CD4-positive, alpha-beta T cell treated with Interleukin-4 for 1 hour (primary cell): Measurements from ENCODE around the gene ZFPM1.
A peak's percentile ranks its signal among the peaks of the same experiment; 100 is the strongest.

Source experiments
- DNase-seq, 2 donors: peaks; one replicate each; pipeline ENCODE4 v3.0.0-alpha.2; 2020 to 2022

Gene ZFPM1

DNA sequence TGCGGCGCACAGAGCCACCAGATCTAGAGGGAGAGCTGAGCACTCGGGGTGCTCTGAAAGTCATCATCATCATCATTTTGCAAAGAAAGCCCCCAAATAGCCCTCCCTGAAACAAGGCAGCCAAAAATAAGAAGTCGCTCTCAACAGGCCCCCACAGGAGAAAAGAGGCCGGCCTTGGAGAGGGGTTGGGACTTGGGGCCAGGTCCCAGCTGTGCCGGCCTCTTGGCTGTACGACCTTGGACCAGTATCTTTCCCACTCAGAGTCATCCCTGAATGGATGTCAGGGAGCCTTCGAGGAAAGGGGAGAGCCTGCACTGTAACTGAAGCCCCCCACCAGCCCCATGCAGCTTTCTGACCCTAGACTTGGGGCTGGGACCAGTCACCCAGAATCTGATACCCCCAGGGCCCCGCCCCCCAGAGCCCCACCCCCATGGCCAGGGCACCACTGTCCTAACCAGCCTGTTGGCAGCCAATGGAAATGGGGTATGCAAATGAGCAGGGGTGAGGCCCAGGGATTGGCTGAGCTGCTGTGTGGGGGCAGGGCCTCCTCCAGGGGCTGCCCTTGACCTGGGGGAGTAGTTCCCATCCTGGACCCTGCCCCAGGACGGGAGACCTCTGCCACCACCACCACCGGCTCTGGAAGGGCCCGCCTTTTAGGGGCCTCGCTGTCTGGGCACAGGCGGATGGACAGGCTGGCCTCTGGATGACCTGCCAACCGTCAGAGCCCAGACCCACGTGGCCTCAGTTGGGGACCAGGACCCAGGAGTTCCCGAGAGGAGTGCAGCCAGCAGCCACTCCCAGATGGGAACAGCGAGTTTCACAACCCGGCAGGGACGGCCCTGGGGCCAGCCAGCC lies 15.4 kb downstream of the ZFPM1 start:
- DNase-seq: peak in 1 of 2 donors; percentile 48

DNA sequence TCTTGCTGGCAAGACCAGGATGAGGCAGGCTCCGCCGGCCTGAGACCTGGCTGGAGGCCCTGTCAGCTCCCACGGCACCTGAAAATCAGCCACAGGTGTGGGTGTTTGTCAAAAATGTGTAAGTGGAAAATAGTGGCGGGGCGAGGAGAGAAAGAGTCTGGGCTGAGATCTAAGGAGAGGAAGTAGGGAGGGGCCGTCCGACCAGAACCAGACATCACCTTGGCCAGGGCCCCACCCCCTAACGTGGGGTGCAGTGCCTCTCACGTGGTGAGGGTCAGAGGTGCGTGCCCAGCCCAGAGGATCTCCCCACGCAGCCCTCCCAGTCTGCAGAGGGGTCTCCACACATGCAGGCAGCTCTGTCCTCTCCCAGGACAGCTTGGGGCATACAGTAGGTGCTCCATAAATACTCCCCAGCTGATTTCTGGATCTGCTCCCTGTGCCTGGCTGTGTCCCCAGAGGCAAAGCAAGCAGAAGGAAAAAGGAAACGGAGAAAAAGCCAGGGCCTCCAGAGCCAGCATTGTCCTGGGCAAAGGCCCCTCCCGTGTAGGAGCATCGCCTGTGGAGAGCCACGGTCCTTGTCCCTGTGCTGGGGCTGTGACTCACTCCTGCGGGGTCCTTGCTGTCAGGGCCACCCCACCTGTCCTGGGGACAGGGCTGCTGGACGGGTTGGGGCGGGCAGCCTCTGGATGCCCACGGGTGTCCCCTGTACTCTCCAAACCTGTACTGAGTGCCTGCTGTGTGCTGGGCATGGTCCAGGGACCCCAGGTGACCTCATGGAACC lies 16.7 kb downstream of the ZFPM1 start:
- DNase-seq: peak; percentile 56 to 70

DNA sequence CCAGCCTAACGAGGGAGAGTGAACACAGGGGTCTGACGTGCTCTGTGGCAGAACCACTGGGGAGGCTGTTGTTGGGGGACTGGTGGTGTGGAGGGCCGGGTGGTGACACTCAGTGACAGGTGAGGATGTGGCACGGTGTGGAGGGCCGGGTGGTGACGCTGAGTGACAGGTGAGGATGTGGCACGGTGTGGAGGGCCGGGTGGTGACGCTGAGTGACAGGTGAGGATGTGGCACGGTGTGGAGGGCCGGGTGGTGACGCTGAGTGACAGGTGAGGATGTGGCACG lies 17.3 kb downstream of the ZFPM1 start:
- DNase-seq: peak; percentile 39 to 65

DNA sequence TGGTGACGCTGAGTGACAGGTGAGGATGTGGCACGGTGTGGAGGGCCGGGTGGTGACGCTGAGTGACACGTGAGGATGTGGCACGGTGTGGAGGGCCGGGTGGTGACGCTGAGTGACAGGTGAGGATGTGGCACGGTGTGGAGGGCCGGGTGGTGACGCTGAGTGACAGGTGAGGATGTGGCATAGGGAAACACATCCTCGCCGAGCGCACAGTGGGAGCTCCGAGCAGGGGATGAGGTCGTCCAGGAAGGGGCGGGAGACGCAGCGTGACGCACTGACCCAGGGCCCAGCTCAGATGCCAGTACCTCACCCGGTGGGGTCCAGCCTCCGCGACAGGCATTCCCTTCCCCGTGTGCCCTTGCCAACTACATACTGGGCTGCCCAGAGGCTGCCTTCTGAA lies 17.6 kb downstream of the ZFPM1 start:
- DNase-seq: peak; percentile 42 to 60

DNA sequence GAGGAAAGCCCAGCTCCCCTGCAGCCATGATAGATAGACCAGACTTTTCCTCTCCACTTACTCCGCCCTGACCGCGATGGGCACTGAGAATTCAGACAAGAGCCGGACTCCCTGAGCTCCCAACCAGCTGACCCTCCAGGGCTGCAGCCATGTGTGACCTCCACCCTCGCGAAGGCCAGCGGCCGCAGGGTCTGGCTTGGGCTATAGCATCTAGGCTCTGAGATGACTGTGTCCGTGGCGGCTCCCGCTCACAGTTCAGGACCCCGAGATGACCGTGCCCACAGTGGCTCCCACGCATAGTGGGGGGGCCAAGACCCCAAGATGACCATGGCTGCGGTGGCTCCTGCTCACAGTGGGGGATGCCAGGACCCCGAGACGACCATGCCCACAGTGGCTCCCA lies 18.0 kb downstream of the ZFPM1 start:
- DNase-seq: no peak

DNA sequence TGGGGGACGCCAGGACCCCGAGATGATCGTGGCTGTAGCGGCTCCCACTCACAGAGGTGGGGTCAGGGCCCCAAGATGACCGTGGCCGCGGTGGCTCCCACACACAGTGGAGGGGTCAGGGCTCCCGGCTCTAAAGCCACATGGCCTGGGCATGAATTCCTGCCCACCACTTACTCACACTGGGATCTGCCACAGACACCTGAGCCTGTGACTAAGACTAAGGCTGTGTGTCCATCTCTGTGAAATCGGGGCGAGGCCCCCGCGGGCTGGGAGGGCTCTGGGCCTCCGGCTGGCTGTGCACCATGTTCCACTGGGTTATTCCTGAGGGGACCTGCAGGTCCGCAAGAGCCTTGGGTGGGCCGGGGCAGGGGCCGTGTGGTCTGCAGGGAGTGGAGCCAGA lies 18.5 kb downstream of the ZFPM1 start:
- DNase-seq: no peak

DNA sequence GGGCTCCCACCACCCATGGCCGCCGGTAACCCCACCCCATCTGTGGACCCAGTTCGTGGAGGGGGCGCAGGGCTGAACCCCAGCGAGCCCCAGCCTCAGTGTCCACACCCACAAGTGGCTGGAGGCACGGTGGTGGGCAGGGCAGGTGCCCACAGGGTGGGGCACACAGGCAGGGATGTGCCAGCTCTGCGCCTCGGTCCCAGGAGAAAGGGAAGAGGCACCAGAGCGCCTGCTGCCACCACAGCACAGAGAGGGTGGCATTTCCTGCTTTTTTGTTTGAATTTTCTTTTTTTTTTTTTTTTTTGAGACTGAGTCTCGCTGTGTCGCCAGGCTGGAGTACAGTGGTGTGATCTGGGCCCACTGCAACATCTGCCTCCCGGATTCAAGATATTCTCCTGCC lies 19.0 kb downstream of the ZFPM1 start:
- DNase-seq: no peak

DNA sequence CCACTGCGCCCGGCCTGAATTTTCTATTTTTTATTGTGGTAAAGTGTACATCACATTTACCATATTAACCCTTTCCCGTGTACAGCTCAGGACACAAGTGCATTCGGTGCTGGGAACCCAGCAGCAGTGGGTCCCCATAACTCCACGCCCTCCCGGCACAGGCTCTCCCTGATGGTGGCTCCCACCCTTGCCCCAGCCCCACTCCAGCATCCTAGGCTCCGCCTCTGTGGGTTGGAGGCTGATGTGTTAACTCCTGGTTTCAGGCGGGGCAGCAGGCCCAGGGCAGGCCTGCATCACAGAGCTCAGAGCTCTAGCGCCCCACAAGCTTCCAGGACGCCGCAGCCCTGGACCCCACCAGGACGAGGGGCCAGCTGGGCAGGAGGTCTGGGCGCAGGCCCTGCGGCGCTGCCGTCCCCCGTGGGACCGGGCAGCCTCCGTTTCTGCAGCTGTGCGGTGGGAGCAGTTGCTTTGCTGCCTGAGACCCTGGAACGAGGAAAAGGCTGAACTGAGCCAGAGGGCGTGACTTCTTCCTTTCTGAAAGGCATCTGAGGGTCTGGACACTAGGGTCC lies 19.6 kb downstream of the ZFPM1 start:
- no peak for DNase-seq

DNA sequence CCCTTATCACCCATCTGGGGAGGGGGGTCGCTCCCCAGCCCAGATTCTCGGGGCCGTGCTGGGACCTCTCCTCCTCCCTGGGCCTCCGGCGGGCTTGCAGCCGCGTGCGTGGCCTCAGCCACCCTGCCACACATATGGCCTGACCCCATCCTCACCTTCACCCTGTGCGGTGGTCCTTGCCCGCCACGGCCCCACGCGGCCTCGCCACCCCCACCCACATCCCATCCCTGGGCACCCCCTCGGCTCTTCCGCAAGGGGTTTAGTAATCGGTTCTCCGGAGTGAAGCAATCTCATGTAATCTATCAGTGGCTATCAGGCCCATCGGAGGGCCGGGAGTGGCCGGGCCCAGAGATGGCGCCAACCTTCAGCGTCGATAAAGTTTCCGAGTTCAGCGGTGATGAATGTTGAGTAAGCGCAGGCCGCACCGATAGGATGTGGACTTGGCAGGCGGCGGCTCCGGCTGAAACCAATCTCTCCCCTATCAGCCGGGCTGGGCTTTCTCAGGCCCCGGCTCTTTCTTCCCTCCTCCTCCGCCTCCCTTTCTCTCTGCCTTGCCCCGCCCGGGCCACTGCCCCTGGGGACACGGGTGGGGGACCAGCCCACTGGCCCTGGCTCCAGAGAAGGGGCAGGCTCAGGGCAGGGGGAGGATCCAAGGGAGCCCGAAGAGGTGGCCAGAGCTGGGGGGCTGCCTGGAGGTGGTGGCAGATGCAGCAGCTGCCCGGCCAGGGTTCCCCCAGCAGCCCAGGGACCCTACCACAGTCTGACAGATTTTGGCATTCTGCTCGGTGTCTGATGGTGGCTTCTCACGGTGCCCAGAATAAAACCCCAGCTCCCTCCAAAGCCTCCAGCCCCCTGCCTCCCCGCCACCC lies 20.8 kb downstream of the ZFPM1 start:
- no peak for DNase-seq

DNA sequence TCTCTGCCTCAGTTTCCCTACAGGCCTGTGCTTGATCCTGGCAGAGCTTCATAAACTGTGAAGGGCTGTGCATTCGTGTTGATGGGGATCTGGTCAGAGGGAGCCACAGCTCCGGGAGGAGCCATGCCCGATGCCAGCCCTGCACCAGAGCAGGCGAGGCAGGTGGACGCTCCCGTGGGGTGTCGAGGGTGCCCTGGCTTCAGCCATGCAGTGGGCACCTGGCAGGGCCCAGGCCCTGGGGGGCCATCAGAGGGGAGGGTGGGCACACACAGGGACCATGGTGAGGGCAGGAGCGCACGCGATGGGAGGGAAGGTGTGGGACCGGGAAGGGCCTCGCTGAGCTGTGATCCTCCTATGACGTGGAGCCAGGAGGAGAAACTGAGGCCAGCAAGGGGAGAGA lies 22.0 kb downstream of the ZFPM1 start:
- DNase-seq: no peak

DNA sequence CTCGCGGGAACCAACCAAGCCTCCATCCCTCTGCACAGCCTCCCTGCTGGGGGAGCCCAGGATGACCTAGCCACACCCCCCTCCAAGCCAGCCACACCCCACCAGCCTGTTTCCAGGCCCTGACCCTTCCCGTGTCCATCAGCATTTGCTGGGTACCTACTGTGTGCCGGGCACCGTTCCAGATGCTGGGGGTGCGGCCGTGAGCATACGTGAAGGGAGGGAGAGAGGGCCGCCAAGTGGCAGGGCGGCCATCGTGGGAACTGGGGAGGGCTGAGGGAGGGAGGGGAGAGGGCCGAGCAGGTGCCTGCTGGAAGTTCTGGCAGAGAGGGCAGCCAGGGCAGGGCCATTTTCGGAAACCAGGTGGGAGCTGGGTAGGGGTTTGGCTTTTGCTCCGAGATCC lies 23.1 kb downstream of the ZFPM1 start:
- DNase-seq: no peak

DNA sequence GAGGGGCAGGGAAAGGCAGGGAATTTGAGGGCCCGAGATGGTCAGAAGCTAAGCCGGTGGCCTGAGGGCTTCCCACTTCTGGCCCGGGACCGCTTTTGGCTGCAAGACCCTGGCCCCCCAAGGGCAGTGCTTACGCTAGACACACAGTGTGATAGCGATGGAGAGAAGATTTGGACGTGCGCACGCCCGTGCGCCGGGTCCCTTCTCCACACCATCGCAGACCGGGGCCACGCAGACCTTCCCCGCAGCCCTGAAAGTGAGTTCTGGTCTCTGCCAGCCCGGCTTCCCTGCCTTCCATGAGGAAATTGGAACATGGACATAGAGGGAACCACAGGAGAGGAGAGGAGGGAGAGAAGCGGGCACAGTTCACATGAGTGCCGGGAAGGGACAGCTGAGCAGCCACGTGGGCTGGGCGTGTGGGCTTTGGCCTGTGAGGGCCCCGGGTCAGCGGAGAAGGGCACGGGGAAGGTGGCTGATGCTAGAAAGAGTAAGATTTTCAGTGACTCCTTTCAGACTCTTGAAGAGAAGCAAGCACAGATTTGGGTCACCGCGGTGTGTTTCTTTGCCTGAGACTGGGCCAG lies 23.8 kb downstream of the ZFPM1 start:
- no peak for DNase-seq

DNA sequence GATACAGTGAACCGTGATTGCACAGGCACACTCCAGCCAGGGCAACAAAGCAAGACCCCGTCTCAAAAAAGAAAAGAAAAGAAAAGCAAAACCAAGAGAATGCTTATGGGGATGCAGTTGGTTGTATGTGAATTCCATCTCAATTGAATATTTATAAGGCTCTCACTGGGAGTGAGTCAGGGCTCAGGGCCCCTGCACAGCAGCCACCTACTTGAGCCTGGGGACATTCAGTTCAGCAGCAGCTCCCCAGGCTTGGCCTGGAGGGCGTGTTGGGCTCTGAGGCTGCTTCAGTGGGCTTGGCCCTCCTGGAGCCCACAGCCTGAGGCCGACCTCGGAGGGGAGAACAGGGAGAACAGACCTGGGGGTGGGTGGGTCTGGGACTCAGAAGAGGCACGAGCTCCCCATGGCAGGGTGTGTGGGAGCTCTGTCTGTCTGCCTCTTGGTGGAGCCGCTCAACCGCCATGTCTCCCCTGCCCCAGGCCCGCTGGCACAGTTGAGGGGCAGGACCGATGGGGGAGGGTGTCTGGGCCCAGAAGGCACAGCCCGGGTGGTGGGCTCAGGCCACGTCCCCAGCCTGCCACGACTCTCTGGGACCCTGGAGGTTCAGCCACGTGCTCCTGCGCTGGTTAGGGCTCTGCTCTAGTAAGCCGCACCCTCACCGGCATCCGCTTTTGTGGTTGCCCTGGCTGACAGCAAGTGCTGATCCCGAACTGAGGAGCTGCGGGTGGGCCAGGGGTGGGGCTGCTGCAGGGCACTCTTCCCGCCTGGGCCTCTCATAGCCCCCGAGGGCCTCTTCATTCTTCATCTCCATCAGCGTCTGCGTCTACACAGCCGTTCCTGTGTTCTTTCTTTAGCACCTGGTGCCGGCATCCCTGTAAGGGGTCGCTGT lies 24.8 kb downstream of the ZFPM1 start:
- peak; percentile 52 to 55 for DNase-seq

DNA sequence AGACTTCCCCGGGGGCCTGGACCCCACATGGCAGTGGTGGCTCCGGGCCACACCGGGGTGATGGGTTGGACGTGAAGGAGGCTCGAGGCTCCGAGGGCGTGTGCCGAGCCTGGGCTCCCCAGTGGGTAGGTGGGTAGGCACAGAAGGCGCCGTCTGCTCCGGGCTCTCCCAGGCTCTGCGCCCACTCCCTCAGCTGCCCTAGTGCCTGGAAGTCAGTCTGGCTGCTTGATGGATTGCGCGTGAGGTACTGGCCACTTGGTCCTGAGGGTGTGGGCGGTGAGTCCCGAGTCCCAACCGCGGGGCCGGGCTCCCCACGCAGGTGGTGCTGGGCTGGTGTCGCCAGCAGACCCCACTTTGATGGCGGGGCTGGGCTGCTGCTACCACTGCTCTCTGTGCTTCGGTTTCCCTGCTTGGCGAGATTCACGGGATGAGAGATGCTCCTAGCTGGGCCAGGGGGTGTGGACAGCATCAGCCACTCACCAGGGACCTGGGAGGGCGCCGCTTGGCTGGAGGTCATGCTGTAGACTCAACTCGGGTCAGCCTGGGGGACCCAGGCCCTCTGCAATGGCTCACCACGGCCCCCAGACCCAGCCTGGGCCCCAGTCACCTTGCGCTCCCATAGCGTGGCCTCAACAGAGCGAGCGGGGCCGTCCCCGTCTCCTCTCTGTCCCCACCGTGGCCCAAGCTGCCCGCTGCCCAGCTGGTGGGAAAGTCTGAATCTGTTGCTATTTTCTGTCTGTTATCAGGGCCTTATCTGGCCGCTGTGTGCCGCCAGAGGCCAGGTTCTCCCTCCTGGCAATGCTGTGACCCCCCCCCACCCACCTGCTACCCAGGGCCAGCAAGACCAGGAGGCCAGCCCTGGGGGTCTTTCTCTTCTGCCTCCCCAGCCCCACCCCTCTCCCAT lies 26.1 kb downstream of the ZFPM1 start:
- DNase-seq: no peak

DNA sequence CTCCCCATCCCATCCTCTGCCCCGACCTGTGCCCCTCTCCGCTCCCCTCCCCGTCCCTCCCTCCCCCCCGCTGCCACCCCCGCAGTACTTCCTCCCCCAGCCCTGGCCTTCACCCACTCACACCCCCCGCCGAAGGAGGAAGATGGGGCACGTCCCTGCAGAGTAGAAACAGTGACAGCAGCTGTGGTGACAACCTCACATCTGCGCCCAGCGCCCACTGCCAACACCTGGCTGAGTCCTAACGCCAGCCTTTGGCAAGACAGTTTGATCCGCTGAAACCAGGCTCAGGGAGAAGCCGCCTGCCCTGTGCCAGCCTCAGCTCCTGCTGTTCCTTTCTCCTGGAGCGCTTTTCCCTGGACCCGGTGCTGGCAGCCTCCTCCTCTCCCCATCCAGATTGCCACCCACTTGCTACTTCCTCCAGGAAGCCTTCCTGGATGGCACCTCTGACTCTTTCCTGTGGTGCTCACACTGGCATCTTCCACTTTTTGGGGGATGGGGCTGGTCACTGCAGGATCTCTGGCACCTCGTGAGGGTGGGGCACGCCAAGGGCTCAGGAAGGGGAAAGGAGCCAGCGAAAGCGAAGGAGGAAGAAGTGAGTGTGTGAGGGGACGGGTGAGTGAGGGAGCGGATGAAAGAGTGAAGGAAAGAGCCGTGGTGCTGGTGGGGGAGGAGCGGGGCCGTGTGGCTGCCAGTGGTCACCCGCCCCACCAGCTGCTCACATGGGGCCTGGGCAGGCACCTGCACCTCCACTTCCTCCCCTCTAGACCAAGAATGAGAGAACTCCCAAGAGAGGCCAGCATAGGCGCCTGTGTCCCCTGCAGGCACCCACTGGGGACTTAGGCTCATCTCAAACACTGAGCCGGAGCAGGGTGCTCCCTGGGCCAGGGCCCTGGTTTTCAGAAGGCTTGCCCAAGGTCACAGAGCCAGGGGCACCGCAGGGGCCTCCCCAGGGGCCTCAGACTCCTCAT lies 27.0 kb downstream of the ZFPM1 start:
- peak; percentile 48 to 63 for DNase-seq

DNA sequence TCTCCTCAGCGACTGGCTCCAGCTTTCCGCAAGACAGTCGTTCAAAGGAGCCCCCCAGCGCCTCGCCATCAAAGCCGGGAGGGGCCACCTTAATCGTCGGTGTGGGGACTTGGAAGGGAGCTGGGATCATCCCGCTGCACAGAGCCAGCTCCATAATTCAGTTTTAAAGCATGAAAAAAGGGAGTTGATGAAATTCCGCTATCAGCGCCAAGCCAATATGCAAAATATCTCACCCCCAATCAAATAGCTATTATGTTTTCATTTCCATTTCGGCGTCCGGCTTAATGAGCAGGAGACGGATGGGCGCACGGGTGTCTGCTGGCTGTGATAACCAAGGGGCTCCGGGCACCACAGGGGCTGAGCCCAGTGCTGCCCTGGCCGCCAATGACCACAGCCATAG lies 27.7 kb downstream of the ZFPM1 start:
- no peak for DNase-seq

DNA sequence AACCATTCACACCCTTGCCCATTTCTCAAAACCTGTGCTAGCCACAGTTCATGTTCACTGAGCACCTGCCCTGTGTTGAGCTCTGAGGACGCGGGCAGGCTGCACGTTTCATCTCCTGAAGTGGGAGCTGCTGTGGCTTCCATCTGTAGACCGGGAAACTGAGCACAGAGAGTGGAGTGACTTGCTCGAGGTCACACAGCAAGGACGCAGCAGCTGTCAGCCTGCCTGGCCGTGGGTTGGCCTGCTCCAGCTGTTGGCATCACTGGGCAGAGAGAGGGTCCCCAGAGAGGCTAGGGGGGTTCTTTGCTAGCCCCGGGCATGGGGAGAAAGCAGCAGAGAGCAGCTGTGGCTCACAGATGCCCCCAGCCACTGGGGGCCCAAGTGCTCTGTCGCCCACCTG lies 28.8 kb downstream of the ZFPM1 start:
- DNase-seq: no peak

DNA sequence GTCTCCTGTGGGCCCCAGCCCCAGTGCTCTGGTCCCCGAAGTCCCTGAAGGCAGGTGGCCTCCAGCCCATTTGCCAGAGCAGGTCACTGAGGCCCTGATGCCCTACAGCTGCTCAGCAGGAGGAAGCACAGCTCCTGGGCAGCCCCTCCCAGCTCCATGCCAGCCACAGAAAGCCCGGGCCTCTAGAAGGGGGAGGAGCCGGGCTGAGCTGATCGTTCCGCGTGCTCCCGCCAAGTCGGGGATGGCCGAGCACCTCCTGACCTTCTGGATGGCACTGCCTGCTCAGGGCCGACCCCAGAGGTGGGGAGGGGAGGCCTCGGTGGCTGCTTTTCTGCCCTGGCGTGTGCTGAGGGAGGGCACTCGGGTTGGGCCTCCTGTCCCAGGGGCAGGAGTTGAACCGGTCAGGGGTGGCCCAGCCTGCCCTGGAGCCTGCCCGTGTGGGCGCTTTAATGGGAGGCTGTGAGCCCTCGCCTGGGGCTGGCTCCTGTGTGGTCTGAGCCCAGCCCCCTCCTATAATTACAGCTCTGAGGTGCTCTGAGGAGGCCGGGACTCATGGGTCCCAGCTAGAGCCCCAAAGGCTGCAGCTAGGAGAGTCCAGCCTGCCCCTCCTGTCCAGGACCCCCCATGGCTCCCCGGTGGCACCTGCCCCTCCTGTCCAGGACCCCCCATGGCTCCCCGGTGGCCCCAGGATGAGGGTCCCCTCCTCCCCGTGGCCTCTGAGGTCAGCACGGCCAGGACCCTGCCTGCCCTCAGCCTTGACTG lies 29.7 kb downstream of the ZFPM1 start:
- no peak for DNase-seq

DNA sequence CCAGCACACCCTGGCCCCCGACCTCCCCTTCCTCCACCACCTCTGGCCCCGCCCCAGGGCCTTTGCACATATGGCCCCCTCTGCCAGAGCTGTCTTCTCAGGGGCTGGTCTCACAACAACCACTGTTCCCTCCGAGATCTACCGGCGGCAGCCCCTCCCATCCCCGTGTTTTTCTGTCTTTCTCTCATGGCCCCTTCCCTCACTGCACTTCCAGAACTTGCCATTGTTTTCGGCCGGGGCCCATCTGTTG lies 30.2 kb downstream of the ZFPM1 start:
- no peak for DNase-seq
